Dedifferentiated amniotic fluid mesenchymal stem cell (primary cell): ENCODE results near the gene HDAC1.

Experiments
- DNase-seq: peaks from one replicate; pipeline ENCODE4 v3.0.0-alpha.2; 2016; ENCODE audit errors: extremely low spot score

The HDAC1 gene

DNA sequence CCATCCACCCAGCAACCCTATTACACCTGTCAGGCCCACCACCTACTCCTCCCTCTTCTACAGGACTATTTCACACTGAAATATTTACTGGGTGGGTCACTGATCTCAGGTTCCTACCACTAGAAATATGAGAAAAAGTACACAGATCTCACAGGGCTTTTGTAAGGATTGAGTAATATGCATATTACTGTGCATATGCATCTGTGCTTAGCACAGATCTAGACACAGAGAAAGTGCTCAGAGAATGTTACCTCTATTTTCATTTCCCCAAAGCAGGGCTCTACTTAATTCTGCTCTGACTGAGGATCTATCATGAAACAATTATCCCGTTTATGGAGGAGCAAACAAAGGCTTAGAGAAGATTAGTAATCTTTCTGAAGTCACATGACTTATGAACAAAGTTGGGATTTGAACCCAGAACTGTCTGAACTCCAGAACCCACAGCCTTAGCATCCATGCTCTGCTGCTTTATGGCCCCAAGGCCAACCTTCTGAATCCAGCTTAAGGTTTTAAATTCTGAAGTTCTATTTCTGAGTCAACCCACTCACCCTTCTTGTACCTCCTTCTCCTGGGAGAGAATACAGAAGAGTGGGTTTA lies 82.2 kb downstream of the HDAC1 start:
- DNase-seq, result no peak

DNA sequence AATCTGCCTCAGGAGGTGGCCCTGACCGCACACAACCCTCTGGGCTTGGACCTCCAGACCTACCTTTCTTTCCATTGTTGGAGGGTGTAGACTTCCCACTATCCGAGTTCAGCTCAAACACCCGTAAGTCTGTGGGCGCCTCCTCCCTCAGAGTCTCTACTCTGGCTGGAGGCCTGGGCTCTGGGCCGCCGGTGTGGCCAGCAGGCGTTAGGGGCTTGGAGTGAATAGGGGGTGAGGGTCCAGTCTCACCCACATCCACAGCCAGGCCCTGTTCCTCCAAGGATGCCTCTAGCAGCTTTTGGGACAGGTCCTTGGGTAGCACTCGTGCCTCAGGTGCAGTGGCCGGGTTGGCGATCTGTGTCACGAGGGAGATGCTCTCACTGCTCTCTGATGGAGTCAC lies 84.3 kb downstream of the HDAC1 start:
- DNase-seq, result no peak

DNA sequence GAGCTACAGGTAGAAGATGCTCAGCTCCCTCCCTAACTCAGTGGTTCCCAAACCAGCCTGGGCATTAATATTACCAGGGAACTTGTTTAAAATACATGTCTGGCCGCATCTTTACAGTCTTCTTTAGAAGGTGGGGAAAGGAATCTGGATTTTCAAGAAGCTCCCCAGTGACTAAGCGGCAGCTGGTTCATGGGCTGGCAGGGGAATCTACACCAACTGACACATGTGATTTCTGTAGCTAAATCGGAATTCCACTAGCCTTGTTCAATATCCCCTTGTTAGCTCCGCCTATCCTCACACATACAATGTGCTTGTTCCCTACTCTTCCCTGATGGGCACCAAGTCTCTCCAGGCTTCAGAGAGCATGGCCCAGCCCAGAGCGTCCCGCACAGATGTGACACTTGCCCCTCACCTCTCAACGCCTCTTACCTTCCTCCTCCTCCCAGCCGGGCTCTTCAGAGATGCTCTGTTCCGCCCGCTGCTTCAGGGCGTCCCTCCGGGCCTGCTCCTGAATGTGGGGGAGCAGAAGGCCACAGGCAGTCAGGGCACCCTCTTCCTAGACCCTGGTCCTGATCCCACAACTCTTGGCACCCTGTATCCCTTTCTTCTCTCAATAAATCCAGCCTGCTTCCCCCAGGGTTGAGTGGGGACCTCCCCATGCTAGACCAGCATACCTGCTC lies 85.8 kb downstream of the HDAC1 start:
- DNase-seq, result no peak

DNA sequence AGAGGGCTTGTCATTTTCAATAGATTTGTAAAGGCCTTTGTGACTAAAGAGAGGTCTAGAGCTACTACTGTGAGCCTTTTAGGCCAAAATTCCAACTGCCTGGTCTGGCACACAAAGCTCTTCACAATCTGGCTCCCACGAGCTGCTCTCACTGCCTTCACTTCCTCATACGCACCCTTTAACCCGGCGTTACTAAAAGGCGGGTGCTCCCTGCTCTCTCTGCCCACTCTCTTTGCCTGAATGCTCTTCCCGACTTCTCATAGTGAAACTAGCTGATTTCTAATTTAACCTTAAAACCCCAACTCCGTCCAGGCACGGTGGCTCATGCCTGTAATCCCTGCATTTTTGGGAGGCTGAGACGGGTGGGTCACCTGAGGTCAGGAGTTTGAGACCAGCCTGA lies 88.2 kb downstream of the HDAC1 start:
- DNase-seq, result no peak
